ENCODE measurements around the gene SPEF1.

The SPEF1 gene

GRCh38 chr20:3759884-3760283 is 21.4 kb downstream of the SPEF1 start:
- H3K27ac ChIP-seq: no peak overlapping the region

DNA sequence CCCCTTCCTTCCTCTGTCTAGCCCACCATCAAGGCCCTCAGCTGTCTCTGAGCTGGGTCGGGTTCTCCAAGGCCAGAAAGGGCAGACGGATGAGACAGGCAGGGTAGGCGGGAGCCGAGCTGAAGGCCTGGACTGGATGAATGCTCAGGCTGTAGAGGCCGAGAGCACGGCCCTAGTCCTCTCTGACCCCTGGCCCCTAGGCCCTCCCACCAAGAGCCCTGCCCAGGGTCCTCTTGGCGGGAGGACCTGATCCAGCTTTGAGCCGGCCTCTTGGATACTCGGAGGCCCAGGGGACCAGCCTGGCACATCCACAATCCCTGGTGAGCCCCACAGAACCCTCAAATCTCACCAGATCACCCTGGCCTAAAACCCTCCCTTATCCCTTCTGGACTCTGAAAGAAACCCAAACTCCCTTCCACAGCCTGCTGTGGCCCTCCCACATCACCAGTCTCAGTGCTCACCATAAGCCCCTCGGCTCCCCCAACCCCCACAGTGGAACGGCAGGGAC is 21.9 kb downstream of the SPEF1 start:
- Histone ChIP-seq H3K4me1 (no peaks in the 10 kb centered on the region), H3K27me3 (no peaks in the 10 kb centered on the region), H3K27ac (no peak overlapping the region), H3K4me3 (no peak overlapping the region), H3K9me3 (no peaks in the 10 kb centered on the region), H3K36me3 (peaks cover 0 to 17% (median 6%) of the 10 kb centered on the region in 3 donors)
- DNase-seq: no peak
- intact Hi-C loops (cut with DNase I; ENCODE audit: low total_unique reads): no loop called here
- TF ChIP-seq, protein P1, sequence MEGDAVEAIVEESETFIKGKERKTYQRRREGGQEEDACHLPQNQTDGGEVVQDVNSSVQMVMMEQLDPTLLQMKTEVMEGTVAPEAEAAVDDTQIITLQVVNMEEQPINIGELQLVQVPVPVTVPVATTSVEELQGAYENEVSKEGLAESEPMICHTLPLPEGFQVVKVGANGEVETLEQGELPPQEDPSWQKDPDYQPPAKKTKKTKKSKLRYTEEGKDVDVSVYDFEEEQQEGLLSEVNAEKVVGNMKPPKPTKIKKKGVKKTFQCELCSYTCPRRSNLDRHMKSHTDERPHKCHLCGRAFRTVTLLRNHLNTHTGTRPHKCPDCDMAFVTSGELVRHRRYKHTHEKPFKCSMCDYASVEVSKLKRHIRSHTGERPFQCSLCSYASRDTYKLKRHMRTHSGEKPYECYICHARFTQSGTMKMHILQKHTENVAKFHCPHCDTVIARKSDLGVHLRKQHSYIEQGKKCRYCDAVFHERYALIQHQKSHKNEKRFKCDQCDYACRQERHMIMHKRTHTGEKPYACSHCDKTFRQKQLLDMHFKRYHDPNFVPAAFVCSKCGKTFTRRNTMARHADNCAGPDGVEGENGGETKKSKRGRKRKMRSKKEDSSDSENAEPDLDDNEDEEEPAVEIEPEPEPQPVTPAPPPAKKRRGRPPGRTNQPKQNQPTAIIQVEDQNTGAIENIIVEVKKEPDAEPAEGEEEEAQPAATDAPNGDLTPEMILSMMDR (IDR thresholded peaks at IDR 0.05): no peak

More at GRCh38 chr20:3759884-3760283, 21.4 kb downstream of the SPEF1 start:
- TF ChIP-seq, protein P1 (IDR thresholded peaks at IDR 0.05): no peak
- no peak for DNase-seq
- Histone ChIP-seq H3K4me1 (no peaks in the 10 kb centered on the region), H3K27me3 (no peaks in the 10 kb centered on the region), H3K9me3 (no peaks in the 10 kb centered on the region), H3K36me3 (peaks cover 0 to 14% (median 6%) of the 10 kb centered on the region in 3 donors), H3K4me3 (no peak overlapping the region)
- intact Hi-C loops (cut with DNase I; ENCODE audit: low total_unique reads): no loop called here

- peaks cover 0 to 22% (median 6%) of the 10 kb centered on the region in 3 donors for H3K36me3 ChIP-seq
- H3K4me3 ChIP-seq: no peak overlapping the region
- H3K9me3 ChIP-seq: no peaks in the 10 kb centered on the region
- no peaks in the 10 kb centered on the region for H3K4me1 ChIP-seq
- intact Hi-C loops (cut with DNase I; ENCODE audit: low total_unique reads): no loop called here
- no peak overlapping the region for H3K27ac ChIP-seq
- H3K27me3 ChIP-seq: no peaks in the 10 kb centered on the region
- TF ChIP-seq, protein P1 (IDR thresholded peaks at IDR 0.05): no peak
- no peak for DNase-seq
These were observed 22.7 kb downstream of the SPEF1 start for GRCh38 chr20:3758566-3758965.

GRCh38 chr20:3757268-3757667 is 24.0 kb downstream of the SPEF1 start:
- H3K4me1 ChIP-seq: no peaks in the 10 kb centered on the region
- intact Hi-C loops (cut with DNase I; ENCODE audit: low total_unique reads): no loop called here

GRCh38 chr20:3755814-3756480 is 25.3 kb downstream of the SPEF1 start:
- intact Hi-C loops (cut with DNase I; ENCODE audit: low total_unique reads): no loop called here
- no peaks in the 10 kb centered on the region for H3K9me3 ChIP-seq
- H3K36me3 ChIP-seq: peaks cover 0 to 22% (median 6%) of the 10 kb centered on the region in 3 donors
- H3K27ac ChIP-seq: no peak overlapping the region
- no peak overlapping the region for H3K4me3 ChIP-seq
- no peak for DNase-seq
- H3K4me1 ChIP-seq: peaks cover 0 to 8% (median 0%) of the 10 kb centered on the region in 4 donors
- TF ChIP-seq, protein P1 (IDR thresholded peaks at IDR 0.05): no peak
- H3K27me3 ChIP-seq: peaks cover 0 to 6% of the 10 kb centered on the region in 2 donors

More at GRCh38 chr20:3757268-3757667, 24.0 kb downstream of the SPEF1 start:
- DNase-seq: no peak
- Histone ChIP-seq H3K4me3 (no peak overlapping the region), H3K27ac (no peak overlapping the region), H3K9me3 (no peaks in the 10 kb centered on the region), H3K27me3 (no peaks in the 10 kb centered on the region), H3K36me3 (peaks cover 0 to 22% (median 6%) of the 10 kb centered on the region in 3 donors)
- TF ChIP-seq, protein P1 (IDR thresholded peaks at IDR 0.05): no peak

Data from tibial artery (tissue), 4 donors.